Panc1 (cell line): ENCODE measurements around the gene ASCL3. TPM values are rescaled to one million over a fixed set of nuclear protein-coding genes. Genes with fewer than 3 reads are reported as not detected.

Experiments used
- total RNA-seq: library from RNA; stranded (reverse); gene quantifications from one replicate; pipeline ENCODE4 v1.2.1, GENCODE V29; 2021; ENCODE audit not compliant: unreplicated experiment

The ASCL3 gene
- total RNA-seq, 1 experiment from 2014 or later, result not detected

Other genes starting within 250 kb of the ASCL3 start
- gene AKIP1, start 31.8 kb downstream of the ASCL3 start, total RNA-seq, result 85.2 TPM
- gene C11orf16, start 10.1 kb downstream of the ASCL3 start, total RNA-seq, result 0.15 TPM
- gene TMEM9B, start 21.4 kb upstream of the ASCL3 start, total RNA-seq, result 76.2 TPM
- gene NRIP3, start 61.0 kb upstream of the ASCL3 start, total RNA-seq, result 22.8 TPM
- 2.8 TPM for gene SCUBE2, start 148.6 kb upstream of the ASCL3 start, total RNA-seq